NOMO-1 (cell line): Measurements from ENCODE around the gene VAV2.
"Not testable (repeated sequence)": the region's sequence is repeated elsewhere in the genome, so short reads cannot be mapped to it uniquely, and the experiment has no call there.

Experiments
- DNase-seq, 2 experiments: peaks; one replicate each; lab custom pipeline; 2025; ENCODE audit not compliant: unreplicated experiment in 2 of 2; lab: John Stamatoyannopoulos, UW

The VAV2 gene

GRCh38 chr9:133998915-133999595, 6.9 kb upstream of the VAV2 start:
- DNase-seq = no peak

DNA sequence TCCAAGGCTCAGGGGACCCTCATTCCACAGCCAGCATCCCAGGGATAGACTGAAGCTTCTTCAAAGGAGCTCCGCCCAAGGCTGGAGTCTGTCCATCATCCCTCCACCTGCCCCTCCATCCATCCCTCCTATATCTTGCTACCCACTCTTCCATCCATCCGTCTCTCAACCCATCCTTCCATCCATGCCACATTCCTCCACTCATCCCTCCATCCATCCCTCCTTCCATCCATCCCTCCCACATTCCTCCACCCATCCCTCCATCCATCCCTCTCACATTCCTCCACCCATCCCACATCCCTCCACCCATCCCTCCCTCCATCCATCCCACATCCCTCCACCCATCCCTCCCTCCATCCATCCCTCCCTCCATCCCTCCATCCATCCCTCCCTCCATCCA, 5.5 kb upstream of the VAV2 start:
- DNase-seq = no peak

DNA sequence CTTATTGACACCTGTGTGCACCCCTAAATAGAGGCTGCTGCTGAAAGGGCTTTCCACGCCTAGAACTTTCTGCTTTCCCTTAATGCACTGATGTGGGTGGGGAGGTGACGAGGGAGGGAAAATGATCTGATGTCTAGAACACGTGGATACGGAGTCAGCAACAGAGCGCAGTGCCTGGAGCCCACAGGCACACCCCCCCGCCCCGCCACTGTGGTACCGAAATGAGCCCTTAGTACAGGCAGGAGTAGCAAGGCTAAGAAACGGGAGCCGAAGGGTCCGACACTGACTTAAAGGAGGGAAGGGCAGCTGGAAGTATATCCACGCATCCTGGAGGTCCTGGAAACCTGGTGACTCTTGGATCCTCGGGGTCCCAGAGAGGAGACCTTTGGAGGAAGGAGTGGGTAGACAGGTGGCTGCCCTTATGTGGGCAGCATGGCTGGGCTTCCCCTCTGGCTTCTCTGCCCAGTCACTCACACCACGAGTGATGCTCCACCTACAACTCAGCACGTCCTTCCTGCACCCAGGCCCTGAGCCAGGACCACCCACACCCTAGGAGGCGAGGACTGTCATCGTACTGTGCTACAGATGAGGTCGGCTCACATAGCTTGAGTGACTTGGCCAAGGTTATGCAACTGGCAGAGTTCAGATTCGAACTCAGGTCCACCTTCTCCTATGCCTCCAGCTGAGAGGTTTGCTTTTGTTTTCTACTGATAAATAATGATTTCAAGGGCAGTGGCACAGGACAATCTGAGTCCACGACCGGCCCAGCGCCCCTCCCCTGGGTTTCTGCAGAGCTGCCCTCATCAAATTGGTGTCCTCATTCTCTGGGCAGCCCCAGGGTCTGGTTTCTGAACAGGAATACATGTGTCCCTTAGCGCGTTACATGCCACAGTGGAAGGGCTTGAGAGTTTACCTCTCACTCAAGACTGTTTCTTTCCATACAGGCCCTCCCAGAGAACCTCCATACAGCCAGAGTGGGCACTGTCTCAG, 4.7 kb upstream of the VAV2 start:
- no peak for DNase-seq

GRCh38 chr9:133995012-133995896, 3.1 kb upstream of the VAV2 start:
- DNase-seq = no peak

- DNase-seq = peak; percentile 30 to 58
These were observed 2.4 kb upstream of the VAV2 start for GRCh38 chr9:133994353-133995011.

- no peak for DNase-seq
These were observed 1.6 kb upstream of the VAV2 start for GRCh38 chr9:133993635-133994253.

DNA sequence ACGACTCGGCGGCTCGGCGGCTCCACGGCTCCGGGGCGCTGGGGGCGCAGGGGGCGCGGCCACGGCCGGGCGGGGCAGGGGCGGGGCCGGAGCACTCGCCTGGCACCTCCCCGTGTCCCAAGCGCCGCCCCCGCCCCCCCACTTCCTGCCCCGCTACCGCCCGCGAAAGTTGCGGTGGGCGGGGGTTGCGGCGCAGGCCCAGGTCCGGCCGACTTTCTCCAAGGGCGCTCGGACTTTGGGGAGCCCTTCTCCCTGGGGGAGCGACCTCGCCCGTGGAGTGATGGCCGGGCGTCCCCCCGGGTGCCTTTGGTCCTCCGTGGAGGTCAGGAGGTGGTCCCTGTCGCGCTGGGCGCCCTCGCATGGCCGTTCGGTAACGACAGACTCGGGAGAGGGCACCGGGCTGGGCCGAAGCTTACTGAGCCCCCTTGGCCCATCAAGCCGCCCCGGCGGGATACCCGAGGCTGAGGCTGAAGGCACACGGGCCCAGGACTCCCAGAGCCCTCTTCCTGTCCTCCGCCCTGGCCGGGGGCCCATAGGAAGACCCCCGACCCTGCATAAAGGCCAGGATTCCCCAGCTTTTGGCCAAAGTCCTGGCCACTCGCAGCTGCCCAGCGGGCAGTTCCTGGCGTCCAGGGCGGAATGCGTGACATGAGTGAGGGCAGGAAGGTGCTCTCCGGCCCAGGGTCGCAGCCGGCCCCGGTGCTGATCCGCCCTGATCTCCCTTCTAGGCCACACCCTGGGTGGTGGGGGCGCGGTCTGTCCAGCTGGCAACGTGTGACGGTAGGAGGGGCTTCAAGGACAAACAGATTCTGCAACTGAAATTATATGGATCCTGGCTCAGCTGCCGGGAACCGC, 883 bp upstream of the VAV2 start:
- peak; percentile 74 to 77 for DNase-seq

GRCh38 chr9:133991214-133991921, 756 bp downstream of the VAV2 start:
- DNase-seq = peak; percentile 1 to 5

DNA sequence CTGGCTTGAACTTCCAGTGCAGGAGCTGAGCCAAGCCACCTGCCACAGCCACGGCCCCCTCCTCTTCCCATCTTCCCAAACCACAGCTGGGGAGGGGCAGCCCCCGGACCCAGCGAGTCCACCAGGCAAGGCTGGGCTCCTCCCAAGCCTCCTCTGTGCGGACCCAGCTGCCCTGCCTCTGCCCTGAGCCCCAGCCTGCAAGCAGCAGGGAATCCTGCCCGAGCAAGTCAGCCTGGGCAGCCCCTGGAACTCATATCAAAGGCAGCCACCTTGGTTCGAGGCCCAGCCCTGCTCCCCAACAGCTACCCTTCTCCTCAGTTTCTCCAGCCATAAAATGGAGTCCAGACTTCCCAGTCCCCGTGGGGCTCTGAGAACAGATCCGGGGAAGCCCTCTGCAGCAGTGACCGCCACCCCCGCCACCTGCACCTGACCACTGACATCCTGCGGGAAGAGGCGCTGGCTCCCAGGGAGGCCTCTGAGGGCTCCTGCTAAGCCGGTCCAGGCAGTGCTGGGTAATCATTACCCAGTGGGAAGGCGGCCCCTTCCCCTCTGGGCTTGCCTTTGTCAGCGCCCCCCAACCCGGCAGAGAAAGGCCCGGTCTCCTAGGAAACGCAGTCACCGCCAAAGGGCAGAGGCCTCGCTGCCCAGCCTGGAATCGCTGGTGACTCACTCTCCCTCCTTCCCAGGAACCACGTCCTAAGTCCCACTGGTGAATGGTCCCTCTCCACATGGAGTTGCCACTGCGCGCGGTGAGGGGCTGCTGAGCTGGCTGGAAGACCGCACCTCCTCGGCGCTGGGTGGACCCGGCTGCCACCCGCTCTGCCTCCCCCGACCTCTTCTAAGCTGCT, 1.5 kb downstream of the VAV2 start:
- no peak for DNase-seq

GRCh38 chr9:133989625-133990365, 2.3 kb downstream of the VAV2 start:
- DNase-seq = no peak

GRCh38 chr9:133988771-133989170, 3.4 kb downstream of the VAV2 start:
- DNase-seq = not testable (repeated sequence)

GRCh38 chr9:133987946-133988665, 4.0 kb downstream of the VAV2 start:
- DNase-seq = no peak

- no peak for DNase-seq
These were observed 4.7 kb downstream of the VAV2 start for GRCh38 chr9:133987446-133987788.

DNA sequence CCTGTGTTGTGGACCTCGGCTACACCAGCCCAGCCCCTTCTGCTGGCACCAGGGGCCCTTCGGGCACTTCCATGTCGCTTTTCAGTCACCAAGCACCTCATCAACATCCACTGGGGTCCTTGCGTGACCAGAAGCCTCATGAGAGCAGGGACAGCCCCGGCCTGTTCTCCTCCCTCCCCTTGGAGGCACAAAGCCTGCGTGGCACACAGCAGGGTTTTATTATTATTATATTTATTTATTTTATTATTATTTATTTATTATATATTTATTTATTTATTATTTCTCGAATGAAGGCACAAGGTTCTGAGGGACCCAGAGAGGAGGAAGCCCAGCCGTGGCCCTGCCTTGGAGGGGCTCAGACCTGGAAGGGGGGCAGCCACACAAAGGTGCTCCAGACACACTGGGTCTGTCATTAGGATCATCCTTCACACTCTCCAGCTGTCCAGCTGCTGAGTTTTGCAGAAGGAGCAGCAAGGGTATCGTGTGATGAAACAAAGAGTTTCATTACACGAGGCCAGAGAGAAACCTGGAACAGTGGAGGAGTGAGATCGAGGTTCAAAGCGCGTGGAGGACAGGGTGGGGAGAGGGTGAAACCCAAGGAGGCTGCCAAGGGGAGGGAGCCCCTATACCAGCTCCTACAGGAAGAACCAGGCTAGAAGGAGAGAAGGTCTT, 5.2 kb downstream of the VAV2 start:
- no peak for DNase-seq

- DNase-seq = no peak
These were observed 6.1 kb downstream of the VAV2 start for GRCh38 chr9:133986061-133986460.
